ENCODE measurements around the gene ACSBG1.

GRCh38 chr15:78243058-78243457, 8.7 kb upstream of the ACSBG1 start:
- TF ChIP-seq, protein P1, sequence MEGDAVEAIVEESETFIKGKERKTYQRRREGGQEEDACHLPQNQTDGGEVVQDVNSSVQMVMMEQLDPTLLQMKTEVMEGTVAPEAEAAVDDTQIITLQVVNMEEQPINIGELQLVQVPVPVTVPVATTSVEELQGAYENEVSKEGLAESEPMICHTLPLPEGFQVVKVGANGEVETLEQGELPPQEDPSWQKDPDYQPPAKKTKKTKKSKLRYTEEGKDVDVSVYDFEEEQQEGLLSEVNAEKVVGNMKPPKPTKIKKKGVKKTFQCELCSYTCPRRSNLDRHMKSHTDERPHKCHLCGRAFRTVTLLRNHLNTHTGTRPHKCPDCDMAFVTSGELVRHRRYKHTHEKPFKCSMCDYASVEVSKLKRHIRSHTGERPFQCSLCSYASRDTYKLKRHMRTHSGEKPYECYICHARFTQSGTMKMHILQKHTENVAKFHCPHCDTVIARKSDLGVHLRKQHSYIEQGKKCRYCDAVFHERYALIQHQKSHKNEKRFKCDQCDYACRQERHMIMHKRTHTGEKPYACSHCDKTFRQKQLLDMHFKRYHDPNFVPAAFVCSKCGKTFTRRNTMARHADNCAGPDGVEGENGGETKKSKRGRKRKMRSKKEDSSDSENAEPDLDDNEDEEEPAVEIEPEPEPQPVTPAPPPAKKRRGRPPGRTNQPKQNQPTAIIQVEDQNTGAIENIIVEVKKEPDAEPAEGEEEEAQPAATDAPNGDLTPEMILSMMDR (IDR thresholded peaks at IDR 0.05; ENCODE audit: borderline replicate concordance, extremely low read depth, low read length, poor library complexity, severe bottlenecking) = no peak
- TF ChIP-seq EZH2 (IDR thresholded peaks at IDR 0.05; ENCODE audit: borderline replicate concordance, low read depth, low read length, severe bottlenecking) = no peak

Measured in DND-41 (cell line).